GM12878 (cell line): ENCODE results near the gene MS4A2.

Source experiments
- CEBPB ChIP-seq, 2 experiments: fragments of 150-350 bp in 1 of 2; IDR thresholded peaks; 2 replicates each; pipeline ENCODE4 v1.6.1; 2012 to 2014; ENCODE audit warnings: low read depth in 2 of 2, low read length in 2 of 2, borderline replicate concordance in 1 of 2, inconsistent platforms in 1 of 2
- CHD1 ChIP-seq: IDR thresholded peaks from 2 replicates; pipeline ENCODE4 v1.6.1; 2012; ENCODE audit warnings: low read depth, low read length, improper control_type of control experiment
- EP300 ChIP-seq, 2 experiments: fragments of 150-350 bp in 1 of 2; IDR thresholded peaks; 2 replicates each; pipeline ENCODE4 v1.6.1; 2011 to 2012; ENCODE audit warnings: low read depth in 2 of 2, low read length in 2 of 2, borderline replicate concordance in 1 of 2, improper control_type of control experiment in 1 of 2, inconsistent platforms in 1 of 2; ENCODE audit not compliant: control insufficient read depth in 1 of 2
- JUNB ChIP-seq: IDR thresholded peaks from 2 replicates; pipeline ENCODE4 v1.6.1; 2016; ENCODE audit warnings: antibody characterized with exemption, mild to moderate bottlenecking
- JUND ChIP-seq: IDR thresholded peaks from 2 replicates; pipeline ENCODE4 v1.6.1; 2012; ENCODE audit warnings: low read depth, mild to moderate bottlenecking, low read length, improper control_type of control experiment, moderate library complexity
- MAX ChIP-seq: IDR thresholded peaks from 2 replicates; pipeline ENCODE4 v1.6.1; 2012; ENCODE audit warnings: low read depth, low read length, improper control_type of control experiment
- SP1 ChIP-seq: IDR thresholded peaks from one replicate; pipeline ENCODE4 v1.6.1; 2011; ENCODE audit warnings: low read depth, low read length
- YY1 ChIP-seq: IDR thresholded peaks from 2 replicates; pipeline ENCODE4 v1.6.1; 2011; ENCODE audit warnings: low read depth, mild to moderate bottlenecking, low read length

DNA sequence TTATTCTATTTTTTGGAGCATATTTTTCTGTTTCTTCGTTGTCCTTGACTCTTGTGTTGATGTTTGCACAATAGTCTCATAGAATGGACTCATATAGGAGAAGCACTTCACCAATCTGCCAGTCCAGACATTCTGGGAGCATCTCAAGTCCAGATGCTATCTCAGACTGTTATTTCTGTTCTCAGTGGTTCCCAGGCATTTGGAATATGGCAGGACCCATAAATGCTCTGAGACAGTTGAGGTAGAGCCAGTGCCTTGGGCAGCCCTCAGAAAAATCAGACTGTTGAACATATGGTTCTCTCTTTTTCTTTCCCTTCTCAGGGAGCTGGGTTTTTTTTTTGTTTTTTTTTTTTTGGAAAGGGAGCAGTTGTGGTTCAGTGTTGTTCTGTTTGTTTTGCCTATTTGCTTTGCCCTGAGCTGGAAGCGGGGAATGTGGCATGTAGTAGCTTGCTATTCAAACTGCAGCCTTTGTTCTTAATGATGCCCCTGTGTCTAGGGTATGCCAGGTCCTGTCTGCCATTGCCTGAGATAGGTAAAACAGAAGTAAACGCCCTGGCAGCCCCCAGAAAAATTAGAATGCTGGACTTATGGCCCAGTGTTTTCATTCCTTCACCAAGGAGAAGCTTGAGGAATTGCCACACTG is 3.7 kb upstream of the MS4A2 start:
- no peak for TF ChIP-seq CEBPB (IDR thresholded peaks at IDR 0.05; ENCODE audit: borderline replicate concordance in 1 of 2, low read depth in 2 of 2, low read length in 2 of 2)
- TF ChIP-seq JUNB = no peak
- no peak for TF ChIP-seq CHD1
- TF ChIP-seq EP300 (IDR thresholded peaks at IDR 0.05; ENCODE audit: borderline replicate concordance in 1 of 2, control insufficient read depth in 1 of 2, low read depth in 2 of 2, low read length in 2 of 2) = no peak
- no peak for TF ChIP-seq JUND
- no peak for TF ChIP-seq MAX
- no peak for TF ChIP-seq YY1
- no peak for TF ChIP-seq SP1
